CD14-positive monocyte (primary cell): ENCODE measurements around the gene RNU1-3. TPM values are rescaled to one million over a fixed set of nuclear protein-coding genes. Genes with fewer than 3 reads are reported as not detected.
"Not testable (repeated sequence)": the region's sequence is repeated elsewhere in the genome, so short reads cannot be mapped to it uniquely, and the experiment has no call there.

Source experiments
- DNase-seq, 3 donors: peaks; one replicate each; pipeline ENCODE4 v3.0.0-alpha.2; 2011 to 2022
- H2AFZ ChIP-seq: 2 replicates; pipeline ENCODE4 v1.6.0; 2012; ENCODE audit warnings: mild to moderate bottlenecking, low read depth, low read length, inconsistent platforms; ENCODE audit not compliant: insufficient read depth, poor library complexity, severe bottlenecking
- H3K27ac ChIP-seq, 2 donors: 1 replicate in 1 of 2; 2 replicates in 1 of 2; pipeline ENCODE4 v1.5.1; 2012 to 2013; ENCODE audit warnings: low read length in 2 of 2, control low read depth in 1 of 2, inconsistent platforms in 1 of 2, low read depth in 1 of 2, mild to moderate bottlenecking in 1 of 2
- H3K27me3 ChIP-seq, 2 donors: one replicate each; pipeline versions ENCODE4 v1.6.0 to v1.6.1; 2011 to 2013; ENCODE audit warnings: low read length in 2 of 2; ENCODE audit not compliant: control insufficient read depth in 2 of 2, insufficient read depth in 2 of 2
- H3K36me3 ChIP-seq, 2 donors: replicated peaks in 1 of 2; 1 replicate in 1 of 2; 2 replicates in 1 of 2; pipeline versions ENCODE4 v1.5.1 to v1.6.1; 2012 to 2013; ENCODE audit warnings: low read length in 2 of 2, control low read depth in 1 of 2, inconsistent platforms in 1 of 2, mild to moderate bottlenecking in 1 of 2; ENCODE audit not compliant: insufficient read depth in 2 of 2, control insufficient read depth in 1 of 2
- H3K4me1 ChIP-seq, 2 donors: 1 replicate in 1 of 2; 2 replicates in 1 of 2; pipeline versions ENCODE4 v1.5.1 to v1.6.1; 2012 to 2013; ENCODE audit warnings: low read length in 2 of 2, control low read depth in 1 of 2, inconsistent platforms in 1 of 2, mild to moderate bottlenecking in 1 of 2, moderate library complexity in 1 of 2; ENCODE audit not compliant: insufficient read depth in 2 of 2, control insufficient read depth in 1 of 2
- H3K4me2 ChIP-seq: replicated peaks from 2 replicates; pipeline ENCODE3; 2012; ENCODE audit warnings: low read length, moderate library complexity, mild to moderate bottlenecking; ENCODE audit not compliant: poor library complexity, severe bottlenecking; ENCODE audit errors: extremely low read depth
- H3K4me3 ChIP-seq, 3 experiments: fragments of 200-600 bp in 1 of 3; sonication (generic) in 1 of 3; replicated peaks in 1 of 3; 1 replicate in 2 of 3; 2 replicates in 1 of 3; pipeline ENCODE4 v1.5.1; 2011 to 2013; ENCODE audit warnings: low read length in 3 of 3, mild to moderate bottlenecking in 3 of 3, control low read depth in 2 of 3, low read depth in 2 of 3, inconsistent platforms in 1 of 3, moderate library complexity in 1 of 3
- H3K79me2 ChIP-seq: 2 replicates; pipeline ENCODE4 v1.6.0; 2012; ENCODE audit warnings: mild to moderate bottlenecking, control low read depth, inconsistent platforms, low read length, moderate library complexity; ENCODE audit not compliant: insufficient read depth
- H3K9ac ChIP-seq: 2 replicates; pipeline ENCODE4 v1.6.0; 2017; ENCODE audit warnings: low read length, mild to moderate bottlenecking; ENCODE audit not compliant: insufficient read depth, poor library complexity, severe bottlenecking
- H3K9me3 ChIP-seq, 2 donors: replicated peaks in 1 of 2; 1 replicate in 1 of 2; 2 replicates in 1 of 2; pipeline versions ENCODE4 v1.5.1 to v1.6.1; 2012 to 2013; ENCODE audit warnings: low read length in 2 of 2, control low read depth in 1 of 2; ENCODE audit not compliant: control insufficient read depth in 1 of 2, insufficient read depth in 1 of 2
- H4K20me1 ChIP-seq: 2 replicates; pipeline ENCODE4 v1.6.0; 2012; ENCODE audit warnings: mild to moderate bottlenecking, low read length, control low read depth, moderate library complexity; ENCODE audit not compliant: insufficient read depth
- H3K27ac Mint-ChIP-seq, 7 donors: one replicate each; pipeline ENCODE4 v1.8.0; 2020; ENCODE audit warnings: mild to moderate bottlenecking in 7 of 7, mixed read lengths in 7 of 7, moderate library complexity in 6 of 7, inconsistent platforms in 2 of 7
- H3K27me3 Mint-ChIP-seq, 3 donors: one replicate each; pipeline ENCODE4 v1.8.0; 2021 to 2022; ENCODE audit warnings: low read depth in 3 of 3, mild to moderate bottlenecking in 3 of 3, mixed read lengths in 3 of 3, moderate library complexity in 3 of 3, inconsistent platforms in 1 of 3
- H3K36me3 Mint-ChIP-seq, 2 donors: one replicate each; pipeline ENCODE4 v1.8.0; 2020; ENCODE audit warnings: mixed read lengths in 2 of 2, inconsistent platforms in 1 of 2, mild to moderate bottlenecking in 1 of 2
- H3K4me1 Mint-ChIP-seq: one replicate; pipeline ENCODE4 v1.8.0; 2020; ENCODE audit warnings: mild to moderate bottlenecking, mixed read lengths
- H3K4me3 Mint-ChIP-seq, 2 donors: one replicate each; pipeline ENCODE4 v1.8.0; 2020; ENCODE audit warnings: mild to moderate bottlenecking in 2 of 2, mixed read lengths in 2 of 2, moderate library complexity in 1 of 2
- H3K9me3 Mint-ChIP-seq, 7 donors: one replicate each; pipeline ENCODE4 v1.8.0; 2020 to 2022; ENCODE audit warnings: mixed read lengths in 7 of 7, mild to moderate bottlenecking in 6 of 7, moderate library complexity in 6 of 7, inconsistent platforms in 2 of 7
- WGBS: methylation state at CpG from one replicate; pipeline ENCODE4 v1.1.5; 2013; ENCODE audit warnings: missing lambda C conversion rate; ENCODE audit not compliant: insufficient coverage; 5-methylcytosine and 5-hydroxymethylcytosine counted together
- intact Hi-C, 2 donors: fragments of 100-400 bp; cut with micrococcal nuclease; formaldehyde crosslinking; loops; one replicate each; pipeline versions ENCODE4 v1.15.0 to v1.15.1; 2023
- polyA plus RNA-seq, 3 donors: library from polyadenylated mRNA; depleted of rRNA in 1 of 3; unstranded in 2 of 3; stranded (reverse) in 1 of 3; fragments of 300-500 nt in 2 of 3; fragments of >200 nt in 1 of 3; fragmentation: Illumina TruSeq in 2 of 3; gene quantifications; 1 replicate in 2 of 3; 2 replicates in 1 of 3; pipeline ENCODE4 v1.2.3, GENCODE V29; 2012 to 2021

The RNU1-3 gene
- polyA plus RNA-seq, 3 donors, result not detected

DNA sequence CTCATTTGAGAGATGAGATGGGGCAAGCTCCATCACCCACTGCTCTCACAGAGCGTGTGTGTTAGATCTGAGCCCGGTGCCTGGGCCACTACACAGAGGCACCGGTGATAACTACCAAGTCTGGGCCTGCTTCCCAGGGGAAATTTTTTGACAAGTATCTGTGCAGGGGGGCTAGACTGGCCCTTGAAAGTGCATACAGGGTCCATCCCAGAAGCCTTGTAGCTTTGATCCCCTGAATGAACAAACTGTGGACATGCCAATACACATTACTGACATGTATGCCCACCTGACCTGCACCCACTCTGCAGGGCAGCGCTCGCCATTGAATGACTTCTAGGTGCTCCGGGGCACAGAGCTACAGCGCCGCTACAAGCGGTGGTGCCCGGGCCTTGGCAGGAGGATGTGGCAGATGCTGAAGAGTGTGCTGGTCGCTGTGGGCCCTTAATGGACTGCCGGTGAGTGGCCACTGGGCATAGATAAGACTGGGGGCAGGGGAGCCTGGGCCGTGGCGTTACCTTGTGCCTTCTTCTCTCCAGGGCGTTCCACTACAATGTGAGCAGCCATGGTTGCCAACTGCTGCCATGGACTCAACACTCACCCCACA, 20.6 kb downstream of the RNU1-3 start:
- H3K9me3 Mint-ChIP-seq, H4K20me1 ChIP-seq, H3K4me3 ChIP-seq, H3K4me2 ChIP-seq, H3K36me3 Mint-ChIP-seq, H3K36me3 ChIP-seq, H3K9ac ChIP-seq, H3K27ac Mint-ChIP-seq, H3K4me1 Mint-ChIP-seq, DNase-seq, H3K27ac ChIP-seq, H2AFZ ChIP-seq, H3K9me3 ChIP-seq: not testable (repeated sequence)
- peak overlapping the region in 1 of 2 donors; percentile 66 for H3K4me3 Mint-ChIP-seq
- Histone ChIP-seq H3K27me3 (peaks cover 0 to 26% of the 10 kb centered on the region in 2 donors), H3K4me1 (peaks cover 28 to 29% of the 10 kb centered on the region in 2 donors), H3K79me2 (peaks cover 33% of the 10 kb centered on the region)
- 94% methylated on average over 12 of the region's 15 CpGs for WGBS
- intact Hi-C loops, result loop anchor here in 1 of 2 donors (10.0 kb wide), 1 partner anchor 259 kb away; no protein-coding TSS in a partner anchor
- H3K27me3 Mint-ChIP-seq, result peaks cover 14 to 28% (median 18%) of the 10 kb centered on the region in 3 donors

DNA sequence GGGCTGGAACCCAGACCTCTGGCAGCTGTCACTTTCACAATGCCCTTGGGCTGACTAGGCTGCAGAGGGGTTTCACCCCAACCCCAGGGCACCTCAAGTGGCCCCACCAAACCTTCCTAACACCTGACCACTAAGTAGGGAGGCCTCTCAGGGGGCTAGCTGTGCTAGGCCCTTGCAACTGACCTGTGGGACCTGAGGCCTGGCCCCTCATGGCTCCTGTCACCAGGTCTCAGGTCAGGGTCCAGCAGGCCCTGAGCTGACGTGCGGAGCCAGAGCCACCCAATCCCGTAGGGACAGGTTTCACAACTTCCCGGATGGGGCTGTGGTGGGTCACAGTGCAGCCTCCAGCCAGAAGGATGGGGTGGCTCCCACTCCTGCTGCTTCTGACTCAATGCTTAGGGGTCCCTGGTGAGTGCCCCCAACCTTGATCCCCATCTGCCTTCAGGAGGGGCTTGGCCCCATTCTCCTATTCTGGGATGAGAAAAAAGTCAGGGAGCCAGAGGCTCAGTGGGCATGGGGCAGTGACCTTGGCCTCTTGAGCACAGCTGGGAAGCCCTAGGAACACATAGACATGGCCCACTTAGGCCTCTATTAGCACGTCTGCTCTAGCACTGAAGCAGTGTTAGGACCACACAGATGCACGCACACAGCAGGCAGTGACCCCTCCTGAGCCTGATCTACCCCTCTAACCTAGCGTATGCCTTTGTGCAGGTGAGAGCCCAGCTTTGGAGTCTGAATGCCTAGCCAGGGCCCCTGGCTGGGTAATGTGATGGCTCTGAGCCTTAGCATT, 21.3 kb downstream of the RNU1-3 start:
- H3K9me3 Mint-ChIP-seq, H3K4me3 Mint-ChIP-seq, H3K36me3 Mint-ChIP-seq, H3K36me3 ChIP-seq, H4K20me1 ChIP-seq, H3K27ac Mint-ChIP-seq, H3K4me1 Mint-ChIP-seq, H3K9me3 ChIP-seq: not testable (repeated sequence)
- 84% methylated on average over 4 of the region's 7 CpGs for WGBS
- intact Hi-C loops, result loop anchor here in 1 of 2 donors (10.0 kb wide), 1 partner anchor 259 kb away; no protein-coding TSS in a partner anchor
- Histone ChIP-seq H3K4me3 (peak overlapping the region in 2 of 3 experiments; percentile 65 to 87), H3K4me1 (peaks cover 28 to 29% of the 10 kb centered on the region in 2 donors), H2AFZ (peak overlapping the region; percentile 100), H3K27ac (peak overlapping the region; percentile 39 to 86), H3K79me2 (peaks cover 39% of the 10 kb centered on the region), H3K27me3 (peaks cover 0 to 25% of the 10 kb centered on the region in 2 donors), H3K9ac (peak overlapping the region; percentile 95), H3K4me2 (peak overlapping the region; percentile 90)
- DNase-seq, result peak in 1 of 3 donors; percentile 35
- peaks cover 14 to 28% (median 18%) of the 10 kb centered on the region in 3 donors for H3K27me3 Mint-ChIP-seq
